ENCODE data around the gene GNAQ. TPM values are rescaled to one million over a fixed set of nuclear protein-coding genes. Genes with fewer than 3 reads are reported as not detected.
"Not testable (repeated sequence)": the region's sequence is repeated elsewhere in the genome, so short reads cannot be mapped to it uniquely, and the experiment has no call there.

The GNAQ gene
- total RNA-seq, 1 donor from 2014 or later: 16.2 TPM

- H3K9ac ChIP-seq (ENCODE audit: low read depth in 1 of 3, low read length in 3 of 3); H3K9me3 ChIP-seq (ENCODE audit: control insufficient read depth in 3 of 3, low read length in 3 of 3): not testable (repeated sequence)
Observed at GRCh38 chr9:77690119-77690518, 341.5 kb downstream of the GNAQ start.

GRCh38 chr9:77687737-77688136, 343.9 kb downstream of the GNAQ start:
- not testable (repeated sequence) for H3K9me3 ChIP-seq (ENCODE audit: control insufficient read depth in 3 of 3, low read length in 3 of 3); H3K36me3 ChIP-seq (ENCODE audit: control insufficient read depth in 3 of 3, insufficient read depth in 3 of 3, low read length in 3 of 3); H3K4me1 ChIP-seq (ENCODE audit: control insufficient read depth in 3 of 3, insufficient read depth in 3 of 3, low read length in 3 of 3); H3K4me3 ChIP-seq (ENCODE audit: low read length in 3 of 3); H3K27ac ChIP-seq (ENCODE audit: low read depth, low read length); H3K27me3 ChIP-seq (ENCODE audit: control insufficient read depth in 3 of 3, insufficient read depth in 3 of 3, low read length in 3 of 3); H3K9ac ChIP-seq (ENCODE audit: low read depth in 1 of 3, low read length in 3 of 3)

More at GRCh38 chr9:77690119-77690518, 341.5 kb downstream of the GNAQ start:
- not testable (repeated sequence) for H3K4me1 ChIP-seq (ENCODE audit: control insufficient read depth in 3 of 3, insufficient read depth in 3 of 3, low read length in 3 of 3); H3K27me3 ChIP-seq (ENCODE audit: control insufficient read depth in 3 of 3, insufficient read depth in 3 of 3, low read length in 3 of 3); H3K4me3 ChIP-seq (ENCODE audit: low read length in 3 of 3); H3K27ac ChIP-seq (ENCODE audit: low read depth, low read length); H3K36me3 ChIP-seq (ENCODE audit: control insufficient read depth in 3 of 3, insufficient read depth in 3 of 3, low read length in 3 of 3)

GRCh38 chr9:77680581-77680980, 351.0 kb downstream of the GNAQ start:
- Histone ChIP-seq H3K27me3 (ENCODE audit: control insufficient read depth in 3 of 3, insufficient read depth in 3 of 3, low read length in 3 of 3) (no peaks in the 10 kb centered on the region), H3K9ac (ENCODE audit: low read depth in 1 of 3, low read length in 3 of 3) (no peak overlapping the region), H3K4me1 (ENCODE audit: control insufficient read depth in 3 of 3, insufficient read depth in 3 of 3, low read length in 3 of 3) (no peaks in the 10 kb centered on the region), H3K9me3 (ENCODE audit: control insufficient read depth in 3 of 3, low read length in 3 of 3) (no peaks in the 10 kb centered on the region), H3K27ac (ENCODE audit: low read depth, low read length) (no peak overlapping the region), H3K4me3 (ENCODE audit: low read length in 3 of 3) (no peak overlapping the region), H3K36me3 (ENCODE audit: control insufficient read depth in 3 of 3, insufficient read depth in 3 of 3, low read length in 3 of 3) (no peaks in the 10 kb centered on the region)

- Histone ChIP-seq H3K4me1 (ENCODE audit: control insufficient read depth in 3 of 3, insufficient read depth in 3 of 3, low read length in 3 of 3) (no peaks in the 10 kb centered on the region), H3K27me3 (ENCODE audit: control insufficient read depth in 3 of 3, insufficient read depth in 3 of 3, low read length in 3 of 3) (no peaks in the 10 kb centered on the region), H3K9ac (ENCODE audit: low read depth in 1 of 3, low read length in 3 of 3) (no peak overlapping the region), H3K36me3 (ENCODE audit: control insufficient read depth in 3 of 3, insufficient read depth in 3 of 3, low read length in 3 of 3) (no peaks in the 10 kb centered on the region), H3K4me3 (ENCODE audit: low read length in 3 of 3) (no peak overlapping the region), H3K9me3 (ENCODE audit: control insufficient read depth in 3 of 3, low read length in 3 of 3) (no peaks in the 10 kb centered on the region), H3K27ac (ENCODE audit: low read depth, low read length) (no peak overlapping the region)
Observed at GRCh38 chr9:77679661-77680368, 351.8 kb downstream of the GNAQ start.

- no peaks in the 10 kb centered on the region for H3K9me3 ChIP-seq (ENCODE audit: control insufficient read depth in 3 of 3, low read length in 3 of 3)
- no peaks in the 10 kb centered on the region for H3K36me3 ChIP-seq (ENCODE audit: control insufficient read depth in 3 of 3, insufficient read depth in 3 of 3, low read length in 3 of 3)
- no peak overlapping the region for H3K27ac ChIP-seq (ENCODE audit: low read depth, low read length)
- H3K9ac ChIP-seq (ENCODE audit: low read depth in 1 of 3, low read length in 3 of 3): no peak overlapping the region
- no peaks in the 10 kb centered on the region for H3K4me1 ChIP-seq (ENCODE audit: control insufficient read depth in 3 of 3, insufficient read depth in 3 of 3, low read length in 3 of 3)
- H3K4me3 ChIP-seq (ENCODE audit: low read length in 3 of 3): no peak overlapping the region
- H3K27me3 ChIP-seq (ENCODE audit: control insufficient read depth in 3 of 3, insufficient read depth in 3 of 3, low read length in 3 of 3): no peaks in the 10 kb centered on the region
Observed at GRCh38 chr9:77679088-77679487, 352.5 kb downstream of the GNAQ start.

DNA sequence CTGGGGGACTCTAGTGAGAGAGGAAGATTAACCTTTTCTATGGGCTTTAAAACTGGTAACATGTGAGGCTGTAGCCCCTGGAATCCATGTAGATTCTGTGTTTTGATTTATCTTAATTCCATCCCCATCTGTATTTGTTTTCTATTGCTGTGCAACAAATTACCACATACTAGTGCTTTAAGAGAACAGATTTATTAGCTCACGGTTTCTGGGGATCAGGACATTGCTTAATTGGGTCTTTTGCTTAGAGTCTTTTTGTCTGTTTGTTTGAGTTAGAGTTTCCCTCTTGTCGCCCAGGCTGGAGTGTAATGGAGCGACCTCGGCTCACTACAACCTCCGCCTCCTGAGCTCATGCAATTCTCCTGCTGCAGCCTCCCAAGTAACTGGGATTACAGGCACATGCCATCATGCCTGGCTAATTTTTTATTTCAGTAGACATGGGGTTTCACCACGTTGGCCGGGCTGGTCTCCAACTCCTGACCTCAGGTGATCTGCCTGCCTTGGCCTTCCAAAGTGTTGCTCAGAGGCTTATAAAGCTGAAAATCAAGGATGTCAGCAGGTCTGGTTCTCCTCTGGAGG, 353.6 kb downstream of the GNAQ start:
- Histone ChIP-seq H3K4me3 (ENCODE audit: low read length in 3 of 3) (no peak overlapping the region), H3K36me3 (ENCODE audit: control insufficient read depth in 3 of 3, insufficient read depth in 3 of 3, low read length in 3 of 3) (no peaks in the 10 kb centered on the region), H3K4me1 (ENCODE audit: control insufficient read depth in 3 of 3, insufficient read depth in 3 of 3, low read length in 3 of 3) (no peaks in the 10 kb centered on the region), H3K27ac (ENCODE audit: low read depth, low read length) (no peak overlapping the region), H3K27me3 (ENCODE audit: control insufficient read depth in 3 of 3, insufficient read depth in 3 of 3, low read length in 3 of 3) (no peaks in the 10 kb centered on the region), H3K9me3 (ENCODE audit: control insufficient read depth in 3 of 3, low read length in 3 of 3) (no peaks in the 10 kb centered on the region), H3K9ac (ENCODE audit: low read depth in 1 of 3, low read length in 3 of 3) (no peak overlapping the region)

GRCh38 chr9:77677397-77677796, 354.2 kb downstream of the GNAQ start:
- Histone ChIP-seq H3K27ac (ENCODE audit: low read depth, low read length) (no peak overlapping the region), H3K9ac (ENCODE audit: low read depth in 1 of 3, low read length in 3 of 3) (no peak overlapping the region)

GRCh38 chr9:77673941-77674791, 357.4 kb downstream of the GNAQ start:
- Histone ChIP-seq H3K4me3 (ENCODE audit: low read length in 3 of 3) (no peak overlapping the region), H3K4me1 (ENCODE audit: control insufficient read depth in 3 of 3, insufficient read depth in 3 of 3, low read length in 3 of 3) (no peaks in the 10 kb centered on the region), H3K9ac (ENCODE audit: low read depth in 1 of 3, low read length in 3 of 3) (no peak overlapping the region), H3K9me3 (ENCODE audit: control insufficient read depth in 3 of 3, low read length in 3 of 3) (no peaks in the 10 kb centered on the region), H3K36me3 (ENCODE audit: control insufficient read depth in 3 of 3, insufficient read depth in 3 of 3, low read length in 3 of 3) (no peaks in the 10 kb centered on the region), H3K27ac (ENCODE audit: low read depth, low read length) (no peak overlapping the region), H3K27me3 (ENCODE audit: control insufficient read depth in 3 of 3, insufficient read depth in 3 of 3, low read length in 3 of 3) (no peaks in the 10 kb centered on the region)

More at GRCh38 chr9:77677397-77677796, 354.2 kb downstream of the GNAQ start:
- Histone ChIP-seq H3K4me1 (ENCODE audit: control insufficient read depth in 3 of 3, insufficient read depth in 3 of 3, low read length in 3 of 3) (no peaks in the 10 kb centered on the region), H3K36me3 (ENCODE audit: control insufficient read depth in 3 of 3, insufficient read depth in 3 of 3, low read length in 3 of 3) (no peaks in the 10 kb centered on the region), H3K4me3 (ENCODE audit: low read length in 3 of 3) (no peak overlapping the region), H3K9me3 (ENCODE audit: control insufficient read depth in 3 of 3, low read length in 3 of 3) (no peaks in the 10 kb centered on the region), H3K27me3 (ENCODE audit: control insufficient read depth in 3 of 3, insufficient read depth in 3 of 3, low read length in 3 of 3) (no peaks in the 10 kb centered on the region)

- H3K9me3 ChIP-seq (ENCODE audit: control insufficient read depth in 3 of 3, low read length in 3 of 3): no peaks in the 10 kb centered on the region
- no peak overlapping the region for H3K27ac ChIP-seq (ENCODE audit: low read depth, low read length)
- no peaks in the 10 kb centered on the region for H3K4me1 ChIP-seq (ENCODE audit: control insufficient read depth in 3 of 3, insufficient read depth in 3 of 3, low read length in 3 of 3)
- H3K4me3 ChIP-seq (ENCODE audit: low read length in 3 of 3): no peak overlapping the region
- no peak overlapping the region for H3K9ac ChIP-seq (ENCODE audit: low read depth in 1 of 3, low read length in 3 of 3)
- no peaks in the 10 kb centered on the region for H3K27me3 ChIP-seq (ENCODE audit: control insufficient read depth in 3 of 3, insufficient read depth in 3 of 3, low read length in 3 of 3)
- no peaks in the 10 kb centered on the region for H3K36me3 ChIP-seq (ENCODE audit: control insufficient read depth in 3 of 3, insufficient read depth in 3 of 3, low read length in 3 of 3)
Observed at GRCh38 chr9:77672183-77672582, 359.4 kb downstream of the GNAQ start.

GRCh38 chr9:77667151-77667550, 364.5 kb downstream of the GNAQ start:
- H3K4me3 ChIP-seq (ENCODE audit: low read length in 3 of 3): no peak overlapping the region
- no peak overlapping the region for H3K9ac ChIP-seq (ENCODE audit: low read depth in 1 of 3, low read length in 3 of 3)
- no peaks in the 10 kb centered on the region for H3K27me3 ChIP-seq (ENCODE audit: control insufficient read depth in 3 of 3, insufficient read depth in 3 of 3, low read length in 3 of 3)
- no peak overlapping the region for H3K27ac ChIP-seq (ENCODE audit: low read depth, low read length)
- H3K36me3 ChIP-seq (ENCODE audit: control insufficient read depth in 3 of 3, insufficient read depth in 3 of 3, low read length in 3 of 3): no peaks in the 10 kb centered on the region
- H3K9me3 ChIP-seq (ENCODE audit: control insufficient read depth in 3 of 3, low read length in 3 of 3): no peaks in the 10 kb centered on the region
- H3K4me1 ChIP-seq (ENCODE audit: control insufficient read depth in 3 of 3, insufficient read depth in 3 of 3, low read length in 3 of 3): no peaks in the 10 kb centered on the region
